Nucleus accumbens (tissue), 56 donors: ENCODE measurements around the gene ISCU.
"Not testable (repeated sequence)": the region's sequence is repeated elsewhere in the genome, so short reads cannot be mapped to it uniquely, and the experiment has no call there.

Experiments used
- DNase-seq, 56 donors: peaks; one replicate each; lab custom pipeline; 2025; lab: John Stamatoyannopoulos, UW

ISCU gene

DNA sequence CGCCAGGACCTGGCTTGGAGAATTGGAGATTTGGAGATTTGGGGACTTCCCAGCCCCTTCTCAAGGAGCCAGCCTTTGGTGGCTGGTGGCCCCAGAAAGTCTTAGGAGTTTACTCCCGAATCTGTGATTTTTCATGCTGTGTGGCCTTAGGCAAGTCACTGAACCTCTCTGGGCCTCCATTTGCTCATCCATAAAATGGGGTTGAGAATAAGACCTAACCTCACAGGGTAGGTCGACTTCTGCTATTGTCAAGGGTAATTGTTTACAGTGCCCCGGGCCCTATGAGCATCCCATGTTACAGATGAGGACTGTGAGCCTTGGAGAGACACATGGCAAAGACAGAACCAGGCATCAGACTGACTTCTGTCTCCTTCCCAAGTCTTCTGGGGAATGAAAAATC, 51.6 kb downstream of the ISCU start:
- DNase-seq: no peak

DNA sequence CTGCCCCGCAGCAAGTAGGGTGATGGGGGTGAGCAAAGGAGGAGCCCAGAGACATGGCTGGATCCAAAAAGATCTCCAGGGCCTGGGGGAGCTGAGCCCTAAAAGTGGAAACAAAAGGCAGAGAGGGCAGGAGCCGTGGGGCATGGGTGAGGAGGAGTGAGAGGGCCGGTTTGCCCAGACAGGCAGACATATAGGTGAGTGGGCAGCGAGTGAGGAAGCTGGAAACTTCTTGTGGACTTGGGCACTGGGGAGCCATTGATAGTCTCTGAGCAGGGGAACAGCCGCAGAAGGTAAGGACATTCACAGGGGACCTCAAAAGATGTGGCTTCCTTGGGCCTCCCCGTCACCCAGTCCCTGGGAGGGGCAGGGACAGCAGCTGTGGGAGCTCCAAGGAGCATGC, 52.2 kb downstream of the ISCU start:
- DNase-seq: no peak

DNA sequence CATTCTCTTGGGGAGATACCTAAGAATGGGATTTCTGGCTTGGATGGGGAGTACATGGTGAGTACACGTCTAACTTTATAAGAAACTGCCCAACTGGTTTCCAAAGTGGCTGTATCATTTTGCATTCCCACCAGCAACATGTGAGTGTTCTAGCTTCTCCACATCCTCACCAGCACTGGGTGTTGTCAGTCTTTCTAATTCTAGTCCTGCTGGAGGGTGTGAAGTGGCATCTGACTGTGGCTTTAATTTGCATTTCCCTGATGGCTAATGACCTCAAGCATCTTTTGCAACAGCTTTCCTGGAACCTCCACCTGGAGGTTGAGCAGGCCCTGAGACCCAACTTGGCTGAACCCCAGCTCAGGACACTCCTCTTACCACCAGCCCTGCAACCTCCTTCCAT, 53.5 kb downstream of the ISCU start:
- no peak for DNase-seq

DNA sequence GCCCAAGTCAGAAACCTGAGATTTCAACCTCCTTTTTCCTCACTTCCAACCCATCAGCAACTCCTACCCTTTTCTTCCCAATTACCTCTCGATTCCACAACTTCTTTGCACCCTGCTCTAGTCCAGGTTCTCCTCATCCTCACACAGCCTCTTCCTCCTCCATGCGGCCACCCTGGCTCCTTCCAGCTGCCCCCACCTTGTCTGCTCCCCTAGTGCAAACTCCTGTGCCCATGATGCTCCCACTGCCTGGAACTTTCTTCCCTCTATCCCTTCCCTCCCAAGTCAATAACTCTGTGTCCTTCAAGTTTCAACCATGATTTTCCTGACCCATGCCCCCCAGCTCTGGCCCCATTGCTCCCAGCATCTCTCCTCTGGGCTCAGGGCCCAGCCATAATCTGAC, 54.0 kb downstream of the ISCU start:
- no peak for DNase-seq

DNA sequence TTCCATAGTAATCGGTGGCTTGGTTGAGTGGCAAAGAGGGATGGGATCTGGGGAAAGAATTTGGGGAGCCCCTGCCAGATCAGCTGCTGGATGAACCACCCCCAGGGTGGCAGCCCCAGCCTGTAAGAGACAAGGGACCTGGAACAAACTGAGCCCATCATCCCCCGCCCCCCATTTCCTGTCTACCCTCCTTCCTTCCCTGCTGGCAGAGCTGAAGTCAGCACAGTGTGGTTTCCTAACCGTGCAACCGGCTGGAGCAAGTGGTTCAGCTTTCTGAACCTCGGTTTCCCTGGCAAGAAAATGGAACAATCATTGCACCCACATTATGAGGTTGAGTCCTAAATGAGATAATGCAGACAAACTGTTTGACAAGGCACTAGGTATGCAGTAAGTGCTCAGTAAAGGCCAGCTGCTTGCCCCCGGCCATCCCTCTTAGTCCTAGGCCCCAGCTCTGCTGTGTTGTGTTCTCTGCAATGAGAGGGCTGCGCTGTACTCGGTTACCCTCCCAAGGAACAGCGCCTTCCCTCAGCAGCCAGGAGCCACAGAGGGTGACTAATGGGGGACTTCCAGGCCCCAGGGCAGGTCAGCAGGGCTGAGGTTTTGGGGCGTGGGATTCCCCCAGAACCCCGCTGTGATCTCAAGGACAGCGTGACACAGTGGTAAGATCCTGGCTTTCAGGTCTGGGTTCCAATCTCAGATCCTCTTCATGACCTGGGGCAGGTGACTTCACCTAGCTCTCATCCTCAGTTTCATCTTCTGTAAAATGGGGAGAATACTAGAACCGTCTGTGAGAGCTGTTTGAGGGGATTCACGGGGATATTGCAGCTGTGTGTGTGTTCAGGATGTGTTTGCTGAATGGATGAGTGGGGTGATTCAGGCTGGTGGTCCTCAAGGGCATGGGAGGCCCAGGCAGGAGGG, 54.8 kb downstream of the ISCU start:
- peak in 13 of 56 donors; percentile 13 to 41 (median 25) for DNase-seq

DNA sequence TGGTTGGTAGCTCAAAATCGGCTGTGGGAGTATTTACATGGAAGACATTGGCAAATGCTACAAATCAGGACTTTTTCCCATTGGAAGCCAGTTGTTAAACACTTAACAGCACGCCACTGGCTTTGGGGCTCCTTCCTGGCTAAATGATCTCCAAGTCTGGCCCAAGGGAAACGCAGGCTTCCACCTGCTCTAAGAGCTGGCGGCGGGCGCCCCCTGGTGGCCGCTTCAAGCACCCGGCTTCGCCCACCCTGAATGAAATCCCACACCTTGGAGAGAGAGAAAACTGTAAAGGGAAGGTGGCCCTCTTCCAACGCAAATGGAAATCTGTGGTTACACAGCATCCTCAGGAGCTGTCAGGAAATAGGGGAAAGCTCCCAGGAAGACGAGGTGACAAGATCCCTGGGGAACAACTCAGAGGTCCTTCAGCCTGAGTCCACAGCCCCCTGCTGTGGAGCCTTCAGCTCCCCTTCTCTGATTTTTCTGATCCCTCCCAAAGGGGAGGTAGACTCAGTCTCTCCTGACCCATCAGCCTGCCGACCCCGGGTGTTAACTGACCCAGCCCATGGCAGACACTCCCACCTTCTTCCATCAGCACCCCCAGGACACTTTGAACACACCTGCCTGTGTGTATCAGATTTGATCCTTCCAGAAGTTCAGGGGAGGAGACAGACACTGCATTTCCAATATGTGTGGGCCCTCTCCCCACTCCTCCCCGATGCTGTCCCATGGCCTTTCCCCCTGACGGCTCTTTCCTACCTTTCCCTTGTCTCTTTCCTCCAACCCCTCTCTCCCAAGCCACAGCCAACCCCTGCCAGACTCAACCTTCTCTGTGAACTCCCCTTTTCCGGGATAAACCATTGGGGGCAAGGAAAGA, 55.9 kb downstream of the ISCU start:
- DNase-seq: peak in 53 of 56 donors; percentile 5 to 86 (median 58)

DNA sequence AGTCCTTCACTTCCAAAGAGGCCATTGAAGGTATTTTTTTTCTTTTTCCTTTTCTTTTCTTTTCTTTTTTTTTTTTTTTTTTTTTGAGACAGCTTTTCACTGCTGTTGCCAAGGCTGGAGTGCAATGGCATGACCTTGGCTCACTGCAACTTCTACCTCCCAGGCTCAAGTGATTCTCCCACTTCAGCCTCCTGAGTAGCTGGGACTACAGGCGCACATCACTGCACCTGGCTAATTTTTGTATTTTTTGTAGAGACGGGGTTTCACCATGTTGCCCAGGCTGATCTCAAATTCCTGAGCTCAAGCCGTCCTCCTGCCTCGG, 56.5 kb downstream of the ISCU start:
- DNase-seq: not testable (repeated sequence)
